ENCODE data around the gene AP4B1.

GRCh38 chr1:113928187-113928930, 23.8 kb upstream of the AP4B1 start:
- TF ChIP-seq GATA2 (IDR thresholded peaks at IDR 0.05; ENCODE audit: low read depth, low read length) (no peak), GATA3 (IDR thresholded peaks at IDR 0.05; ENCODE audit: low read depth, low read length) (no peak)

All from SH-SY5Y (cell line).